RWPE2 (cell line): ENCODE measurements around the gene SMAD6.
A peak's percentile ranks its signal among the peaks of the same experiment; 100 is the strongest.

ENCODE experiments used
- ATAC-seq: fragments of 200-7000 bp; cut with Tn5 transposase; 3 replicates; pipeline ENCODE4 v1.9.1; 2021; ENCODE audit warnings: low read depth
- DNase-seq: peaks from one replicate; pipeline ENCODE4 v3.0.0-alpha.2; 2020; ENCODE audit warnings: low spot score
- H3K27ac ChIP-seq: fragments of 450-650 bp; 2 replicates; pipeline ENCODE4 v1.5.1; 2017; ENCODE audit warnings: mild to moderate bottlenecking; ENCODE audit not compliant: poor library complexity, severe bottlenecking
- H3K27me3 ChIP-seq: fragments of 250-450 bp; sonication (Bioruptor Pico); 2 replicates; pipeline ENCODE4 v1.5.1; 2021; ENCODE audit warnings: mild to moderate bottlenecking, moderate library complexity; ENCODE audit not compliant: insufficient read depth, poor library complexity, severe bottlenecking
- H3K36me3 ChIP-seq: fragments of 250-450 bp; sonication (Bioruptor Pico); 2 replicates; pipeline ENCODE4 v1.5.1; 2020; ENCODE audit warnings: low read depth, mild to moderate bottlenecking, moderate library complexity
- H3K4me1 ChIP-seq: fragments of 250-450 bp; sonication (Bioruptor Pico); 2 replicates; pipeline ENCODE4 v1.5.1; 2021; ENCODE audit warnings: mild to moderate bottlenecking, moderate library complexity; ENCODE audit not compliant: insufficient read depth, poor library complexity, severe bottlenecking
- H3K4me3 ChIP-seq: fragments of 250-450 bp; sonication (Bioruptor Pico); 2 replicates; pipeline ENCODE4 v1.5.1; 2021; ENCODE audit warnings: mild to moderate bottlenecking, moderate library complexity; ENCODE audit not compliant: severe bottlenecking
- H3K9me3 ChIP-seq: fragments of 250-450 bp; sonication (Bioruptor Pico); 2 replicates; pipeline ENCODE4 v1.5.1; 2021; ENCODE audit warnings: mild to moderate bottlenecking, moderate library complexity; ENCODE audit not compliant: severe bottlenecking
- CTCF ChIP-seq: fragments of 450-650 bp; IDR thresholded peaks from one replicate; pipeline ENCODE4 v1.5.1; 2017; ENCODE audit warnings: mild to moderate bottlenecking, moderate library complexity; ENCODE audit not compliant: poor library complexity, severe bottlenecking

Gene SMAD6

GRCh38 chr15:66797921-66798320 is 95.9 kb downstream of the SMAD6 start:
- Histone ChIP-seq H3K9me3 (no peaks in the 10 kb centered on the region), H3K4me3 (no peak overlapping the region), H3K27me3 (no peaks in the 10 kb centered on the region), H3K4me1 (peaks cover 29% of the 10 kb centered on the region), H3K36me3 (no peaks in the 10 kb centered on the region), H3K27ac (no peak overlapping the region)
- no peak for ATAC-seq
- no peak for TF ChIP-seq CTCF
- no peak for DNase-seq

- TF ChIP-seq CTCF = no peak
- Histone ChIP-seq H3K27ac (peak overlapping the region; percentile 5), H3K36me3 (no peaks in the 10 kb centered on the region), H3K4me1 (peaks cover 33% of the 10 kb centered on the region), H3K9me3 (no peaks in the 10 kb centered on the region), H3K4me3 (no peak overlapping the region), H3K27me3 (no peaks in the 10 kb centered on the region)
- ATAC-seq (peak; percentile 27; the same call in 2 of the 3 replicates), DNase-seq (no peak)
Observed at GRCh38 chr15:66798426-66799061, 96.5 kb downstream of the SMAD6 start.

GRCh38 chr15:66799242-66799641 is 97.2 kb downstream of the SMAD6 start:
- ATAC-seq = no peak
- no peak for TF ChIP-seq CTCF
- Histone ChIP-seq H3K36me3 (no peaks in the 10 kb centered on the region), H3K27me3 (no peaks in the 10 kb centered on the region), H3K4me1 (peaks cover 39% of the 10 kb centered on the region), H3K9me3 (no peaks in the 10 kb centered on the region), H3K4me3 (no peak overlapping the region), H3K27ac (peak overlapping the region; percentile 5)
- no peak for DNase-seq

- no peaks in the 10 kb centered on the region for H3K36me3 ChIP-seq
- no peaks in the 10 kb centered on the region for H3K27me3 ChIP-seq
- TF ChIP-seq CTCF = no peak
- DNase-seq = peak; percentile 30
- no peak for ATAC-seq
- peaks cover 39% of the 10 kb centered on the region for H3K4me1 ChIP-seq
- H3K9me3 ChIP-seq = no peaks in the 10 kb centered on the region
- H3K27ac ChIP-seq = no peak overlapping the region
- no peak overlapping the region for H3K4me3 ChIP-seq
Observed at GRCh38 chr15:66800584-66801235, 98.7 kb downstream of the SMAD6 start.

- TF ChIP-seq CTCF = no peak
- Histone ChIP-seq H3K4me1 (peaks cover 39% of the 10 kb centered on the region), H3K9me3 (no peaks in the 10 kb centered on the region), H3K27ac (peak overlapping the region; percentile 93), H3K4me3 (no peak overlapping the region), H3K36me3 (no peaks in the 10 kb centered on the region), H3K27me3 (no peaks in the 10 kb centered on the region)
- DNase-seq (no peak), ATAC-seq (no peak)
Observed at GRCh38 chr15:66801266-66801665, 99.2 kb downstream of the SMAD6 start.
